H9 (cell line): ENCODE measurements around the gene NPC1. TPM values are rescaled to one million over a fixed set of nuclear protein-coding genes. Genes with fewer than 3 reads are reported as not detected.

Experiments
- DNase-seq: peaks from one replicate; pipeline ENCODE4 v3.0.0-alpha.2; 2017
- H2AFZ ChIP-seq: one replicate; pipeline ENCODE4 v1.6.1; 2013; ENCODE audit warnings: mild to moderate bottlenecking, low read length, control low read depth, moderate library complexity
- H2AK5ac ChIP-seq: 2 replicates; pipeline ENCODE4 v1.6.1; 2013; ENCODE audit warnings: low read length, control low read depth, mixed read lengths; ENCODE audit not compliant: insufficient read length
- H2BK120ac ChIP-seq: one replicate; pipeline ENCODE4 v1.6.1; 2013; ENCODE audit warnings: low read depth, mild to moderate bottlenecking, low read length, control low read depth, inconsistent platforms; ENCODE audit not compliant: poor library complexity, severe bottlenecking
- H2BK12ac ChIP-seq: 2 replicates; pipeline ENCODE4 v1.6.1; 2013; ENCODE audit warnings: low read length, control low read depth, mixed read lengths, low read depth; ENCODE audit not compliant: insufficient read length
- H2BK15ac ChIP-seq: 2 replicates; pipeline ENCODE4 v1.6.1; 2013; ENCODE audit warnings: low read depth, low read length, control low read depth
- H2BK20ac ChIP-seq: one replicate; pipeline ENCODE4 v1.6.1; 2013; ENCODE audit warnings: low read depth, mild to moderate bottlenecking, low read length, control low read depth, inconsistent platforms; ENCODE audit not compliant: poor library complexity, severe bottlenecking
- H2BK5ac ChIP-seq: 2 replicates; pipeline ENCODE4 v1.6.1; 2013; ENCODE audit warnings: low read length, control low read depth, mixed read lengths; ENCODE audit not compliant: insufficient read length
- H3K14ac ChIP-seq: 2 replicates; pipeline ENCODE4 v1.6.1; 2013; ENCODE audit warnings: low read length, control low read depth; ENCODE audit not compliant: insufficient read depth
- H3K18ac ChIP-seq: 2 replicates; pipeline ENCODE4 v1.6.1; 2013; ENCODE audit warnings: low read depth, mild to moderate bottlenecking, mixed read lengths, low read length, control low read depth; ENCODE audit not compliant: insufficient read length
- H3K23ac ChIP-seq: 2 replicates; pipeline ENCODE4 v1.6.1; 2013; ENCODE audit warnings: low read length, control low read depth, mixed read lengths, low read depth; ENCODE audit not compliant: insufficient read length
- H3K23me2 ChIP-seq: 2 replicates; pipeline ENCODE4 v1.6.1; 2013; ENCODE audit warnings: low read depth, mild to moderate bottlenecking, mixed read lengths, low read length, control low read depth; ENCODE audit not compliant: insufficient read length, poor library complexity, severe bottlenecking
- H3K27ac ChIP-seq: 2 replicates; pipeline ENCODE4 v1.5.1; 2013; ENCODE audit warnings: low read length, control low read depth, mixed read lengths, low read depth; ENCODE audit not compliant: insufficient read length
- H3K27me3 ChIP-seq: 2 replicates; pipeline ENCODE4 v1.6.1; 2013; ENCODE audit warnings: low read length, control low read depth, inconsistent platforms; ENCODE audit not compliant: insufficient read depth
- H3K4ac ChIP-seq: 2 replicates; pipeline ENCODE4 v1.6.1; 2013; ENCODE audit warnings: low read depth, mild to moderate bottlenecking, control low read depth, inconsistent platforms, low read length, moderate library complexity
- H3K4me1 ChIP-seq: 2 replicates; pipeline ENCODE4 v1.6.1; 2013; ENCODE audit warnings: low read length, control low read depth, inconsistent platforms; ENCODE audit not compliant: insufficient read depth
- H3K4me2 ChIP-seq: 2 replicates; pipeline ENCODE4 v1.6.1; 2013; ENCODE audit warnings: low read length, control low read depth, mixed read lengths; ENCODE audit not compliant: insufficient read length, insufficient read depth
- H3K56ac ChIP-seq: 2 replicates; pipeline ENCODE4 v1.6.1; 2013; ENCODE audit warnings: low read depth, mild to moderate bottlenecking, mixed read lengths, low read length, control low read depth; ENCODE audit not compliant: insufficient read length
- H3K79me1 ChIP-seq: 2 replicates; pipeline ENCODE4 v1.6.1; 2013; ENCODE audit warnings: low read depth, mild to moderate bottlenecking, moderate library complexity, low read length, control low read depth, inconsistent platforms; ENCODE audit not compliant: insufficient read depth, poor library complexity, severe bottlenecking
- H3K79me2 ChIP-seq: 2 replicates; pipeline ENCODE4 v1.6.1; 2013; ENCODE audit warnings: low read length, control low read depth, inconsistent platforms; ENCODE audit not compliant: insufficient read depth
- H3K9ac ChIP-seq: 2 replicates; pipeline ENCODE4 v1.6.1; 2013; ENCODE audit warnings: low read length, control low read depth, mixed read lengths; ENCODE audit not compliant: insufficient read length; ENCODE audit errors: extremely low read depth
- H3K9me3 ChIP-seq: one replicate; pipeline ENCODE4 v1.6.1; 2013; ENCODE audit warnings: low read depth, low read length, inconsistent platforms; ENCODE audit not compliant: control insufficient read depth
- H3T11ph ChIP-seq: one replicate; pipeline ENCODE4 v1.6.1; 2013; ENCODE audit warnings: mild to moderate bottlenecking, low read length, control low read depth, inconsistent platforms
- H4K20me1 ChIP-seq: one replicate; pipeline ENCODE4 v1.6.1; 2013; ENCODE audit not compliant: control insufficient read depth, insufficient read length, insufficient read depth
- H4K5ac ChIP-seq: 2 replicates; pipeline ENCODE4 v1.6.1; 2013; ENCODE audit warnings: low read depth, mild to moderate bottlenecking, mixed read lengths, low read length, control low read depth; ENCODE audit not compliant: insufficient read length
- H4K8ac ChIP-seq: replicated peaks from 2 replicates; pipeline ENCODE4 v1.6.1; 2013; ENCODE audit warnings: low read length, control low read depth, mixed read lengths, low read depth; ENCODE audit not compliant: insufficient read length
- H4K91ac ChIP-seq: 2 replicates; pipeline ENCODE4 v1.6.1; 2013; ENCODE audit warnings: low read depth, mild to moderate bottlenecking, moderate library complexity, mixed read lengths, low read length, control low read depth; ENCODE audit not compliant: insufficient read length
- H3K27ac Mint-ChIP-seq, 3 experiments: 2 replicates in 2 of 3; 3 replicates in 1 of 3; pipeline ENCODE4 v1.8.0; 2020 to 2021; ENCODE audit warnings: mixed read lengths in 3 of 3, mild to moderate bottlenecking in 1 of 3, moderate library complexity in 1 of 3
- H3K27me3 Mint-ChIP-seq: 2 replicates; pipeline ENCODE4 v1.8.0; 2021; ENCODE audit warnings: low read depth, mild to moderate bottlenecking, moderate library complexity, mixed read lengths
- H3K36me3 Mint-ChIP-seq, 3 experiments: 2 replicates in 2 of 3; 3 replicates in 1 of 3; pipeline ENCODE4 v1.8.0; 2020 to 2021; ENCODE audit warnings: low read depth in 3 of 3, mixed read lengths in 3 of 3; ENCODE audit not compliant: insufficient read depth in 1 of 3
- H3K4me1 Mint-ChIP-seq, 2 experiments: 2 replicates each; pipeline ENCODE4 v1.8.0; 2020; ENCODE audit warnings: mixed read lengths in 2 of 2
- H3K4me3 Mint-ChIP-seq, 2 experiments: 2 replicates in 1 of 2; 3 replicates in 1 of 2; pipeline ENCODE4 v1.8.0; 2020 to 2021; ENCODE audit warnings: mild to moderate bottlenecking in 2 of 2, mixed read lengths in 2 of 2, moderate library complexity in 1 of 2
- H3K9me3 Mint-ChIP-seq, 2 experiments: 2 replicates in 1 of 2; 3 replicates in 1 of 2; pipeline ENCODE4 v1.8.0; 2020; ENCODE audit warnings: mild to moderate bottlenecking in 2 of 2, mixed read lengths in 2 of 2, moderate library complexity in 1 of 2
- CTCF ChIP-seq: fragments of 200-600 bp; sonication (generic); conservative IDR thresholded peaks from 3 replicates; pipeline ENCODE4 v1.8.0; 2021; ENCODE audit warnings: antibody characterized with exemption, mild to moderate bottlenecking
- WGBS: extraction: QIAGEN DNeasy Blood & Tissue Kit; methylation state at CpG from one replicate; pipeline ENCODE4 v1.1.7; 2013; ENCODE audit warnings: missing lambda C conversion rate, low lambda C conversion rate, mixed read lengths; ENCODE audit not compliant: insufficient read length; ENCODE audit errors: extremely low coverage; 5-methylcytosine and 5-hydroxymethylcytosine counted together
- total RNA-seq: library from RNA; stranded (reverse); gene quantifications from 2 replicates; pipeline ENCODE4 v1.2.1, GENCODE V29; 2021

NPC1 gene
- total RNA-seq, 1 experiment from 2014 or later, result 24.2 TPM

- Histone ChIP-seq H3K56ac (no peak overlapping the region), H2BK20ac (no peak overlapping the region), H2BK5ac (no peak overlapping the region), H4K91ac (no peak overlapping the region), H2BK12ac (no peak overlapping the region), H3K27ac (no peak overlapping the region), H3K9me3 (no peaks in the 10 kb centered on the region), H2AFZ (no peak overlapping the region), H4K8ac (no peak overlapping the region), H4K5ac (no peak overlapping the region), H3K4me2 (no peak overlapping the region), H2BK15ac (no peak overlapping the region), H3K79me1 (no peaks in the 10 kb centered on the region), H3K14ac (no peak overlapping the region), H2BK120ac (no peak overlapping the region), H2AK5ac (no peak overlapping the region), H3K4ac (no peak overlapping the region), H3K79me2 (no peaks in the 10 kb centered on the region), H3K27me3 (no peaks in the 10 kb centered on the region), H3K4me1 (no peaks in the 10 kb centered on the region), H3T11ph (no peak overlapping the region), H3K23ac (no peak overlapping the region), H3K23me2 (no peaks in the 10 kb centered on the region), H3K18ac (no peak overlapping the region), H3K9ac (no peak overlapping the region), H4K20me1 (no peaks in the 10 kb centered on the region)
- Mint-ChIP-seq H3K9me3 (no peaks in the 10 kb centered on the region), H3K36me3 (peaks cover 24 to 95% (median 82%) of the 10 kb centered on the region in 3 experiments; a peak in 6 of 7 replicates), H3K4me3 (no peak overlapping the region), H3K27me3 (no peaks in the 10 kb centered on the region), H3K4me1 (no peaks in the 10 kb centered on the region), H3K27ac (peak overlapping the region in 1 of 3 experiments; percentile 50; a peak in 1 of 7 replicates)
- DNase-seq, result no peak
- WGBS, result no CpG with 5 or more reads among the region's 13 CpGs
- no peak for TF ChIP-seq CTCF
Observed at GRCh38 chr18:23531912-23532311, 54.4 kb downstream of the NPC1 start.
